ENCODE measurements around the gene NAPA.

Gene NAPA

GRCh38 chr19:47507924-47508553 is 6.8 kb downstream of the NAPA start:
- Histone ChIP-seq H3K36me3 (ENCODE audit: insufficient read depth, insufficient read length, low read length) (peaks cover 38% of the 10 kb centered on the region), H3K9ac (ENCODE audit: insufficient read length, low read depth) (peak overlapping the region; percentile 61), H3K9me3 (ENCODE audit: insufficient read depth, low read length) (no peaks in the 10 kb centered on the region), H3K4me3 (ENCODE audit: insufficient read length, low read depth) (no peak overlapping the region), H3K4me1 (ENCODE audit: insufficient read depth, insufficient read length) (peaks cover 14% of the 10 kb centered on the region), H3K27me3 (ENCODE audit: insufficient read depth, insufficient read length) (no peaks in the 10 kb centered on the region)
- no peak for DNase-seq (ENCODE audit: low read depth, low spot score)
- no peak for TF ChIP-seq ZNF274 (IDR thresholded peaks at IDR 0.05; ENCODE audit: low read depth, low read length)
- TF ChIP-seq SUZ12 (IDR thresholded peaks at IDR 0.05; ENCODE audit: extremely low read depth, insufficient read depth, insufficient read length), result no peak
- TF ChIP-seq YY1 (IDR thresholded peaks at IDR 0.05; ENCODE audit: insufficient read depth, insufficient read length), result no peak

- H3K9ac ChIP-seq (ENCODE audit: insufficient read length, low read depth), result peak overlapping the region; percentile 61
- no peak overlapping the region for H3K4me3 ChIP-seq (ENCODE audit: insufficient read length, low read depth)
- TF ChIP-seq YY1 (IDR thresholded peaks at IDR 0.05; ENCODE audit: insufficient read depth, insufficient read length) (no peak), ZNF274 (IDR thresholded peaks at IDR 0.05; ENCODE audit: low read depth, low read length) (no peak), SUZ12 (IDR thresholded peaks at IDR 0.05; ENCODE audit: extremely low read depth, insufficient read depth, insufficient read length) (no peak)
- H3K36me3 ChIP-seq (ENCODE audit: insufficient read depth, insufficient read length, low read length), result peaks cover 42% of the 10 kb centered on the region
- no peaks in the 10 kb centered on the region for H3K27me3 ChIP-seq (ENCODE audit: insufficient read depth, insufficient read length)
- H3K4me1 ChIP-seq (ENCODE audit: insufficient read depth, insufficient read length), result peaks cover 14% of the 10 kb centered on the region
- H3K9me3 ChIP-seq (ENCODE audit: insufficient read depth, low read length), result no peaks in the 10 kb centered on the region
- DNase-seq (ENCODE audit: low read depth, low spot score), result no peak
These were observed 7.9 kb downstream of the NAPA start for GRCh38 chr19:47507012-47507411.

DNA sequence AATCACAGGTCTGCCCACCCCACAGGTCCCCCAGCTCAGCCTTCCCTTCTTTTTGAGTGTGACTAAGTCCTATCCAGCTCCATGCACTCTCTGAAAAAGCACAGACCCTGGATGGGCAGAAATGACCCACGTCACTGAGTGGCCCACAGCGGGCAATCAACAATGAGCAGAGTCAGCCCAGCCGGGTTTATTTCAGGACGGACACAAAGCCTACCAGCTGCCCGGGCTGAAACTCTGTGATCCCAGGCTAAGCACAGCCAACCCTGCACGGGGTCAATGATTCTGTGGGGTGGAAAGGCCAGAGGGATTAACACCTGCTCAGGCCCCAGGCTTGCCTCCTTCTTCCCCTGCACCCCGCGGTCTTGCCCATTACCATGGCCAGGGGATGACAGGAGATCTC is 8.4 kb downstream of the NAPA start:
- Histone ChIP-seq H3K27me3 (ENCODE audit: insufficient read depth, insufficient read length) (no peaks in the 10 kb centered on the region), H3K4me1 (ENCODE audit: insufficient read depth, insufficient read length) (peaks cover 14% of the 10 kb centered on the region), H3K36me3 (ENCODE audit: insufficient read depth, insufficient read length, low read length) (peaks cover 41% of the 10 kb centered on the region), H3K4me3 (ENCODE audit: insufficient read length, low read depth) (no peak overlapping the region), H3K9me3 (ENCODE audit: insufficient read depth, low read length) (no peaks in the 10 kb centered on the region), H3K9ac (ENCODE audit: insufficient read length, low read depth) (no peak overlapping the region)
- no peak for DNase-seq (ENCODE audit: low read depth, low spot score)
- TF ChIP-seq ZNF274 (IDR thresholded peaks at IDR 0.05; ENCODE audit: low read depth, low read length), result no peak
- TF ChIP-seq YY1 (IDR thresholded peaks at IDR 0.05; ENCODE audit: insufficient read depth, insufficient read length), result no peak
- TF ChIP-seq SUZ12 (IDR thresholded peaks at IDR 0.05; ENCODE audit: extremely low read depth, insufficient read depth, insufficient read length), result no peak

- no peak for TF ChIP-seq SUZ12 (IDR thresholded peaks at IDR 0.05; ENCODE audit: extremely low read depth, insufficient read depth, insufficient read length)
- TF ChIP-seq YY1 (IDR thresholded peaks at IDR 0.05; ENCODE audit: insufficient read depth, insufficient read length), result no peak
- no peak for TF ChIP-seq ZNF274 (IDR thresholded peaks at IDR 0.05; ENCODE audit: low read depth, low read length)
- peaks cover 51% of the 10 kb centered on the region for H3K36me3 ChIP-seq (ENCODE audit: insufficient read depth, insufficient read length, low read length)
- no peaks in the 10 kb centered on the region for H3K27me3 ChIP-seq (ENCODE audit: insufficient read depth, insufficient read length)
- H3K9ac ChIP-seq (ENCODE audit: insufficient read length, low read depth), result no peak overlapping the region
- H3K9me3 ChIP-seq (ENCODE audit: insufficient read depth, low read length), result no peaks in the 10 kb centered on the region
- peaks cover 14% of the 10 kb centered on the region for H3K4me1 ChIP-seq (ENCODE audit: insufficient read depth, insufficient read length)
- H3K4me3 ChIP-seq (ENCODE audit: insufficient read length, low read depth), result no peak overlapping the region
- DNase-seq (ENCODE audit: low read depth, low spot score), result no peak
These were observed 9.4 kb downstream of the NAPA start for GRCh38 chr19:47505506-47505905.

- no peak overlapping the region for H3K9ac ChIP-seq (ENCODE audit: insufficient read length, low read depth)
- no peaks in the 10 kb centered on the region for H3K27me3 ChIP-seq (ENCODE audit: insufficient read depth, insufficient read length)
- H3K4me3 ChIP-seq (ENCODE audit: insufficient read length, low read depth), result no peak overlapping the region
- H3K4me1 ChIP-seq (ENCODE audit: insufficient read depth, insufficient read length), result peaks cover 14% of the 10 kb centered on the region
- no peaks in the 10 kb centered on the region for H3K9me3 ChIP-seq (ENCODE audit: insufficient read depth, low read length)
- DNase-seq (ENCODE audit: low read depth, low spot score), result no peak
- peaks cover 64% of the 10 kb centered on the region for H3K36me3 ChIP-seq (ENCODE audit: insufficient read depth, insufficient read length, low read length)
- TF ChIP-seq ZNF274 (IDR thresholded peaks at IDR 0.05; ENCODE audit: low read depth, low read length), result no peak
- no peak for TF ChIP-seq SUZ12 (IDR thresholded peaks at IDR 0.05; ENCODE audit: extremely low read depth, insufficient read depth, insufficient read length)
- TF ChIP-seq YY1 (IDR thresholded peaks at IDR 0.05; ENCODE audit: insufficient read depth, insufficient read length), result no peak
These were observed 11.1 kb downstream of the NAPA start for GRCh38 chr19:47503826-47504150.

- TF ChIP-seq YY1 (IDR thresholded peaks at IDR 0.05; ENCODE audit: insufficient read depth, insufficient read length) (no peak), SUZ12 (IDR thresholded peaks at IDR 0.05; ENCODE audit: extremely low read depth, insufficient read depth, insufficient read length) (no peak), ZNF274 (IDR thresholded peaks at IDR 0.05; ENCODE audit: low read depth, low read length) (no peak)
- Histone ChIP-seq H3K36me3 (ENCODE audit: insufficient read depth, insufficient read length, low read length) (peaks cover 68% of the 10 kb centered on the region), H3K9ac (ENCODE audit: insufficient read length, low read depth) (no peak overlapping the region), H3K27me3 (ENCODE audit: insufficient read depth, insufficient read length) (no peaks in the 10 kb centered on the region), H3K4me1 (ENCODE audit: insufficient read depth, insufficient read length) (peaks cover 10% of the 10 kb centered on the region), H3K9me3 (ENCODE audit: insufficient read depth, low read length) (no peaks in the 10 kb centered on the region), H3K4me3 (ENCODE audit: insufficient read length, low read depth) (no peak overlapping the region)
- no peak for DNase-seq (ENCODE audit: low read depth, low spot score)
These were observed 11.6 kb downstream of the NAPA start for GRCh38 chr19:47503130-47503825.

Measured in NT2/D1 (cell line).